Smooth muscle cell of the brain vasculature (primary cell): Measurements from ENCODE around the gene RBM39.

Experiments
- DNase-seq: peaks from one replicate; pipeline ENCODE4 v3.0.0-alpha.2; 2012; ENCODE audit warnings: low read depth, low spot score

RBM39 gene

GRCh38 chr20:35674921-35675320, 67.1 kb downstream of the RBM39 start:
- no peak for DNase-seq

DNA sequence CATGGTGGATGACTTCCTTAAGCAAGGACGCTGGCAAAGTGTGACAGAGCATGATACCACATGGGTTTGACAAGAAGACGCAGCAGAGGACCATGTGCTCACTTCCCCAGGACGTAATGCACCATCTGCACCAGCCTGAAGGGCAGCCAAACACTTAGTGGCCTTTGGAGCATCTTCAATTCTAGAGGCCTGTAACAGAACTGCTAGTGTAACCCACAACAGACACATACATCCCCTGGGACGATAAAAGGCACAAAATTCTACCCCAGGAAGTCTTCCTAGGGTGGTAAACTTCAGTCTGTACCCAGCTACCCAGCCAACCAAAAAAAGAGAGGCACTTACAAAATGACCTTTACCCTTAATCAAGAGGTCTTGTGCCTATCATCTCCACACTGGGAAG, 68.2 kb downstream of the RBM39 start:
- no peak for DNase-seq

GRCh38 chr20:35669681-35670080, 72.4 kb downstream of the RBM39 start:
- no peak for DNase-seq

- no peak for DNase-seq
These were observed 72.8 kb downstream of the RBM39 start for GRCh38 chr20:35669221-35669620.

DNA sequence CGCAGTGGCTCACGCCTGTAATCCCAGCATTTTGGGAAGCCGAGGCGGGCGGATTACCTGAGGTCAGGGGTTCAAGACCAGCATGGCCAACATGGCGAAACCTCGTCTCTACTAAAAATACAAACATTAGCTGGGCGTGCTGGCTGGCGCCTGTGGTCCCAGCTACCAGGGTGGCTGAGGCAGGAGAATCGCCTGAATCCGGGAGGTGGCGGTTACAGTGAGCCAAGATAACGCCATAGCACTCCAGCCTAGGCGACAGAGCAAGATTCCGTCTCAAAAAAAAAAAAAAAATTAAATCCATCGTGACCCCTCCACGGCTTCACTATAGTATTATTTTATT, 76.1 kb downstream of the RBM39 start:
- no peak for DNase-seq

- DNase-seq = peak; percentile 83
These were observed 77.4 kb downstream of the RBM39 start, which contains the start of the genes CPNE1 and RBM12 for GRCh38 chr20:35664466-35665206. Gene CPNE1 (minus strand): TSS chr20:35664900. CDS start chr20:35632923, 31,977 bp downstream. Gene RBM12 (minus strand): TSS chr20:35664900. CDS start chr20:35655322, 9,578 bp downstream.

DNA sequence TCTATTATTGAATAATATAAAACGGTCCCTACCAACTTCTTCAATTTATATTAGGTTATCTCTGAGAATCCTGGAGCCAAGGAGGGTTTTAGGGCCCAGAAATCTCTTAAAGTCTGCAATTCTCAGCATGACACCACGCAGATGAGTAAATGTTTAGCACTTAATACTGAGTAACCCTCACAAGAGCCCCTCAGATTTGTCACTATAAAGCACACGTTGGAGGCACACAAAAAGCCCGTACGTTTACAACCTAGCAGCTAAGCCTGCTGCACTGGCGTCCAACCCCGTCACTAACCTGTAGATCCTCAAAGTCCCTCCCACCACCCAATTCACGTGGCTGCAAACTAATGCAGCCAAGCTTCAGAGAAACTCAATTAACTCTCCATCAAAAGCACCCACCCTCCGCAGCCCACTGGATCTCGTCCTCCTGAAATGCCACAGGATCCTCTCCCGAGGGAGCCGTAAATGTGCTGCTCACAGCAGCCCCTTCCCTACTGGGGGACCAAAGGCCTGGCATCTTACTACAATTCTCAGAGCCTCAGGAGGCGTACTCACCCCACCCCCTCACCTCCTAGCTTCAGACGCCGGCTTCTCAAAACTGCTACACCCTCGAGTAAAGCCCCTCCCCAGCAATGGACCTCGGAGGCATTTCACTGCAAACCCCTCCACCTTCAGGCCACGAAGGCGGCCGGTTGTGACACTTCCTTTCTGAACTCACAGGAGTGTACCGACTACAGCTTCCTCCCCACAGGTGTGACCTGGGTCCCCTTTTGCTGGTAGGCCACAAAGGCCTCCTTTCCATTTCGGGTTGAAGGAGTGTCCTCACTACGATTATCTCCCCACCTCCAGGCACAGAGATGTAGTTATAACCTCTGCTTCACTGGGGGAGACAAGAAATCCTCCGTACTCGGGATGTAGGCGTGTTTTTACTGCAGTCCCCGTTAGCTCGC, 78.3 kb downstream of the RBM39 start:
- no peak for DNase-seq

GRCh38 chr20:35662551-35662950, 79.5 kb downstream of the RBM39 start:
- no peak for DNase-seq

DNA sequence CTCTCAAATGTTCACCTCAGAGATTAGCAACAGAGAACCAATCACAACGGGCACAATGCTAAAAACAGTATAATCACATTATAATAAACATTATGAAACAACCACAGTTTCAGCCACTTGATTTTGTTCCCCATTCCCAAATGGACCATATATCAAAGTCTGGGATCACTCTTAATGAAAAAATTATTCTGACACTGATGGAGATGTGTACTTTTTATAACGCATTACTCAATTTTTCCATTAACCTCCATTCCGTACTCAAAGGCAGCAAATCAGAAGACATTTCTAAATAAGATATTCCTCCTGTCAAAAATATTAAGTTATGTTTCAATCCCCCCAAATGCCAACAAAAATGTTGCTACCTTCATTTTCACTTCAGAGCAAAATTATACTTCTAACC, 80.2 kb downstream of the RBM39 start:
- no peak for DNase-seq

DNA sequence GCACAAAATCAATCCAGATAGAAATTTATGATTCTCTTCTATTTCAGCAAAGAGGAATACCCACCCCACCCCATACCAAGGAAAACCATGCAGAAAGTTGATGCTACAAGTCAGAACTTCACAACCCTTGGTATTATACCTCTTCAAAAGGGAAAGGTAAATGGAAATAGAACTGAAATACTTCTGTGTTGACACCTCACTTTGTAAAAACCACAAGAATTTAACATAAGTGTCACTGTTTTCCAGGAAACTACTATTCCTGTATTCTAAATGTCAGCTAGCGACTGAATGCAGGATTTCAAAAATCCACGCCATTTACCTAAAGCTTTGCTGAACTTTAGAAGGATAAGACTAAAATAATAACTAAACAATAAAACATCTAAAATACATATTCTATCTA, 81.0 kb downstream of the RBM39 start:
- no peak for DNase-seq

GRCh38 chr20:35660122-35660937, 81.7 kb downstream of the RBM39 start:
- DNase-seq = no peak

DNA sequence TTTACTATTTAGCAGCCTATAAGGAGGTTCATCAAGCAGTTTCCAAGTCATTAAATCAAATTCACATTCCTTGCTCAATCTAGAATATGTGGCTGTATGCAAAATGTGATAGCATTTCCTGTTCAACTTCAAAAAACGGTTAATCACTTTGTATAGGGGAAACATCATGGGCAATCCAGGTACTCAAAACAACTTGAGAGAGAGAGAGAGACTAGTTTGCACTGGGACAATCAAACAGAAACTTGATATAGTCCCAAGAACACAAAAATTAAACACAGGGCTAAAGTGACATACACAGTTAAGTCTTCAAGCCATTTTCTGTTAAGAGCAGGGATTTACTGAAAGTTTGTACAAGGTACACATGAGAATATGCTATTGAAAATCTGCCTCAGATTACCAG, 84.8 kb downstream of the RBM39 start:
- no peak for DNase-seq

GRCh38 chr20:35654415-35654814, 87.6 kb downstream of the RBM39 start:
- no peak for DNase-seq

DNA sequence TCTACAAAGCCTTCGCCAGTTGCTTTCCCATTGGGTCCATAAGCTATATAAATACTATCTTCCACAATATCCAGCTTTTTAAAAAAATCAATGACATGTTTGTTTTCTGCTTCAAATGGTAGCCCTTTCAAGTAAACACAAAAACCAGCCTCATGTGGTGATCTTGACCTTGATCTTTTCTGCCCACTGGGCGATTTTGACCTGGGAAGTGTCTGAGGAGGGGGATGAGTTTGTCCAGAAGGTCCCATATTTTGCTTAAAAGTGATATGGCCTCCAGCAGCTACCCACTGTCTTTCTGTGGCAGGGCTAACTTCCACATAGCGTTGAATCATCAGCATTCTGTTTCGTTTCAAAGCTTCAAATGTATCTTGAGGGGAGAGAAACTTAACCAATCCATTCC, 88.2 kb downstream of the RBM39 start:
- no peak for DNase-seq
